Liver (tissue), 9 donors: ENCODE measurements around the gene FAM174A. TPM values are rescaled to one million over a fixed set of nuclear protein-coding genes. Genes with fewer than 3 reads are reported as not detected.

Source experiments
- DNase-seq: peaks from one replicate; pipeline ENCODE4 v3.0.0-alpha.2; 2017; ENCODE audit warnings: low spot score
- H3K27ac ChIP-seq, 2 donors: one replicate each; pipeline ENCODE4 v1.7.0; 2013; ENCODE audit warnings: inconsistent platforms in 2 of 2, low read length in 2 of 2, control low read depth in 1 of 2, low read depth in 1 of 2, mild to moderate bottlenecking in 1 of 2
- H3K27me3 ChIP-seq, 4 donors: one replicate each; pipeline versions ENCODE4 v1.6.1 to v1.7.0; 2013; ENCODE audit warnings: low read length in 3 of 4, inconsistent platforms in 1 of 4, mild to moderate bottlenecking in 1 of 4, moderate library complexity in 1 of 4; ENCODE audit not compliant: control insufficient read depth in 4 of 4, insufficient read depth in 4 of 4
- H3K36me3 ChIP-seq, 4 donors: one replicate each; pipeline versions ENCODE4 v1.6.1 to v1.7.0; 2013; ENCODE audit warnings: low read length in 3 of 4, mild to moderate bottlenecking in 3 of 4, low read depth in 1 of 4, moderate library complexity in 1 of 4; ENCODE audit not compliant: control insufficient read depth in 4 of 4, insufficient read depth in 3 of 4
- H3K4me1 ChIP-seq, 4 donors: one replicate each; pipeline versions ENCODE4 v1.6.1 to v1.7.0; 2013; ENCODE audit warnings: low read length in 3 of 4, mild to moderate bottlenecking in 3 of 4, moderate library complexity in 1 of 4; ENCODE audit not compliant: control insufficient read depth in 4 of 4, insufficient read depth in 4 of 4
- H3K4me3 ChIP-seq, 3 donors: one replicate each; pipeline versions ENCODE4 v1.6.1 to v1.7.0; 2013; ENCODE audit warnings: low read length in 3 of 3, control low read depth in 1 of 3, low read depth in 1 of 3, mild to moderate bottlenecking in 1 of 3
- H3K9ac ChIP-seq, 2 donors: one replicate each; pipeline ENCODE4 v1.7.0; 2013; ENCODE audit warnings: low read length in 2 of 2, mild to moderate bottlenecking in 2 of 2, moderate library complexity in 2 of 2, control low read depth in 1 of 2, low read depth in 1 of 2
- H3K9me3 ChIP-seq, 4 donors: one replicate each; pipeline versions ENCODE4 v1.6.1 to v1.7.0; 2013; ENCODE audit warnings: low read length in 3 of 4; ENCODE audit not compliant: control insufficient read depth in 4 of 4
- FOXA1 ChIP-seq: IDR thresholded peaks from 2 replicates; pipeline ENCODE4 v1.6.1; 2016; ENCODE audit warnings: antibody characterized with exemption
- HNF4G ChIP-seq: IDR thresholded peaks from 2 replicates; pipeline ENCODE4 v1.6.1; 2016; ENCODE audit warnings: antibody characterized with exemption
- NR2F2 ChIP-seq: IDR thresholded peaks from 2 replicates; pipeline ENCODE4 v1.6.1; 2016; ENCODE audit warnings: antibody characterized with exemption
- RAD21 ChIP-seq, 2 donors: IDR thresholded peaks; 2 replicates each; pipeline ENCODE4 v1.6.1; 2016; ENCODE audit warnings: antibody characterized with exemption in 2 of 2, mild to moderate bottlenecking in 2 of 2
- SP1 ChIP-seq: IDR thresholded peaks from 2 replicates; pipeline ENCODE4 v1.6.1; 2018; ENCODE audit warnings: antibody characterized with exemption, mild to moderate bottlenecking
- WGBS: extraction: QIAGEN DNeasy Blood & Tissue Kit; methylation state at CpG from one replicate; pipeline ENCODE4 v1.1.7; 2013; 5-methylcytosine and 5-hydroxymethylcytosine counted together
- polyA plus RNA-seq, 2 donors: library from polyadenylated mRNA; stranded (reverse) in 1 of 2; unstranded in 1 of 2; fragments of 200-250 nt in 1 of 2; fragments of >200 nt in 1 of 2; fragmentation: Nextera tagmentation in 1 of 2; extraction: Ambion mirVana in 1 of 2; gene quantifications; one replicate each; pipeline versions ENCODE4 v1.2.1 to v1.2.3, GENCODE V29; 2013 to 2015
- total RNA-seq, 2 donors: library from RNA; depleted of rRNA; stranded (reverse); fragments of >200 nt; gene quantifications; one replicate each; pipeline ENCODE4 v1.2.3, GENCODE V29; 2014
- TF ChIP-seq, protein P1 (sequence below): IDR thresholded peaks from 2 replicates; pipeline ENCODE4 v1.6.1; 2016; ENCODE audit warnings: antibody characterized with exemption
- TF ChIP-seq, protein P2 (sequence below): fragments of 150-350 bp; IDR thresholded peaks from 2 replicates; pipeline ENCODE4 v1.5.1; 2017; ENCODE audit warnings: improper control_type of control experiment, low read depth, low read length; ENCODE audit not compliant: missing input control
- donor health status: healthy.
- donor health status: healthy.
- donor health status: healthy.
- donor health status: healthy.
- donor health status: healthy.

FAM174A gene
- total and polyA plus RNA-seq, 4 donors, result 8.4 to 20.4 (median 15.9) TPM

DNA sequence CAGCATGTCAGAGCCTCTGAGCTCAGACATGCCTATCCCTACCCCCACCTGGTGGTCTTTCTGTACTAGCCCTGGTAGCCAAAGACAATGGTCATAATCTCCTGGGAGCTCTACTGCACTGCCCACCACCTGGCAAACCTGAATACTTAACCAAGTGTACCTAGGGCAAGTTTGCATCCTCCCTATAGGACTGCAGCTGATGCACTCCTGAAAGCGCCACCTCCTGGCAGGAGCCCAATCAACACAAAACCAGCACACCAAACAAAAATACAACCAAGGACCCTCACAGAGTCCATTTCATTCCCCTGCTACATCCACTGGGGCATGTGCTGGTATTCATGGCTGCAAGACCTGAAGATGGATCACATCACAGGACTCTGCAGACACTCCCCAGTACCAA is 14.8 kb upstream of the FAM174A start:
- peaks cover 0 to 5% (median 3%) of the 10 kb centered on the region in 4 donors for H3K9me3 ChIP-seq
- WGBS, result 69% methylated on average over 1 of the region's 1 CpG

DNA sequence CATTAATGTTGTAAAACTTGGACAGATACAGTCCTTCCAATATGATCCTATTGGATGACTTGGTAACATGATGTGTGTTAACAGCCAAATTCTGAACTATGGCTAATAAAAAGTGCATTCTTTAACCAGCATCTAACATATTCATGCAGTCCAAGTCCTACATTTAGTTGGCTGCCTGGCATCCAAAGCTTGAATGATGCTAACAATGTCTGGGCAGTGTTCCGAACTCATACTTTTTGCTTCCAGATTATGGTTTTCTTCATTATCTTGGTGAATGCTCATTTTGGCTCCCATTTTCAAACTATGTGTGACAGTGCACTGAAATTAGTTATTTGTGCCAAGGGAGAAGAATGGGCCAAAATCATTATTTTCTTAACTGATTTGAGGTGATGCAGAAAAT is 2.8 kb downstream of the FAM174A start:
- no peaks in the 10 kb centered on the region for H3K36me3 ChIP-seq
- WGBS, result 92% methylated on average over 1 of the region's 1 CpG
- no peak overlapping the region for H3K9ac ChIP-seq
- H3K27me3 ChIP-seq, result no peaks in the 10 kb centered on the region
- H3K4me3 ChIP-seq, result no peak overlapping the region
- H3K27ac ChIP-seq, result no peak overlapping the region
- TF ChIP-seq FOXA1, result no peak
- TF ChIP-seq, protein P1, sequence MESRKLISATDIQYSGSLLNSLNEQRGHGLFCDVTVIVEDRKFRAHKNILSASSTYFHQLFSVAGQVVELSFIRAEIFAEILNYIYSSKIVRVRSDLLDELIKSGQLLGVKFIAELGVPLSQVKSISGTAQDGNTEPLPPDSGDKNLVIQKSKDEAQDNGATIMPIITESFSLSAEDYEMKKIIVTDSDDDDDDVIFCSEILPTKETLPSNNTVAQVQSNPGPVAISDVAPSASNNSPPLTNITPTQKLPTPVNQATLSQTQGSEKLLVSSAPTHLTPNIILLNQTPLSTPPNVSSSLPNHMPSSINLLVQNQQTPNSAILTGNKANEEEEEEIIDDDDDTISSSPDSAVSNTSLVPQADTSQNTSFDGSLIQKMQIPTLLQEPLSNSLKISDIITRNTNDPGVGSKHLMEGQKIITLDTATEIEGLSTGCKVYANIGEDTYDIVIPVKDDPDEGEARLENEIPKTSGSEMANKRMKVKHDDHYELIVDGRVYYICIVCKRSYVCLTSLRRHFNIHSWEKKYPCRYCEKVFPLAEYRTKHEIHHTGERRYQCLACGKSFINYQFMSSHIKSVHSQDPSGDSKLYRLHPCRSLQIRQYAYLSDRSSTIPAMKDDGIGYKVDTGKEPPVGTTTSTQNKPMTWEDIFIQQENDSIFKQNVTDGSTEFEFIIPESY, result no peak
- TF ChIP-seq SP1, result no peak
- no peak for TF ChIP-seq HNF4G
- H3K4me1 ChIP-seq, result peaks cover 0 to 14% (median 10%) of the 10 kb centered on the region in 4 donors
- DNase-seq, result no peak
- no peaks in the 10 kb centered on the region for H3K9me3 ChIP-seq

More for the DNA sequence above, 14.8 kb upstream of the FAM174A start:
- Histone ChIP-seq H3K27me3 (no peaks in the 10 kb centered on the region), H3K4me3 (no peak overlapping the region), H3K36me3 (no peaks in the 10 kb centered on the region), H3K4me1 (no peaks in the 10 kb centered on the region), H3K9ac (no peak overlapping the region), H3K27ac (no peak overlapping the region)
- no peak for TF ChIP-seq FOXA1
- DNase-seq, result no peak

DNA sequence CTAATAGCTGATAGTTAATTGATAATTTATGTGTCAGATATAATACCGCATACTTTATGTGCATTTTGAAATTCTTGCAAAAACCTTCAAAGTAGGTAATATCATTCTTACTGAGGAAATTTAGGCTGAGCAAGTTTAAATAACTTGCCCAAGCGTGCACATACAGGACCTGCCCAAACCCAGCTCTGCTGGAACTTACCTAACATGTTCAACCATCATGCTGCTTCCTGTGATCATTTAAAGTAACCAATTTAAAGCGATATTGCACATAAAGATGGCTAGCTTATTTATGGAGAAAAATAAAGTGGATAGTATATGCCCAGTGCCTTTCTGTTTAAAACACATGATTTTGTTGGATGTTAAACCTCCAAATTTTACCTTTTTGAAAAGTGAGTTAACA is 4.3 kb downstream of the FAM174A start:
- Histone ChIP-seq H3K4me3 (no peak overlapping the region), H3K4me1 (peaks cover 0 to 14% (median 10%) of the 10 kb centered on the region in 4 donors), H3K27ac (no peak overlapping the region), H3K9ac (no peak overlapping the region), H3K9me3 (no peaks in the 10 kb centered on the region), H3K36me3 (no peaks in the 10 kb centered on the region), H3K27me3 (no peaks in the 10 kb centered on the region)
- no peak for TF ChIP-seq SP1
- no peak for TF ChIP-seq HNF4G
- 96% methylated on average over 3 of the region's 3 CpGs for WGBS
- no peak for DNase-seq

DNA sequence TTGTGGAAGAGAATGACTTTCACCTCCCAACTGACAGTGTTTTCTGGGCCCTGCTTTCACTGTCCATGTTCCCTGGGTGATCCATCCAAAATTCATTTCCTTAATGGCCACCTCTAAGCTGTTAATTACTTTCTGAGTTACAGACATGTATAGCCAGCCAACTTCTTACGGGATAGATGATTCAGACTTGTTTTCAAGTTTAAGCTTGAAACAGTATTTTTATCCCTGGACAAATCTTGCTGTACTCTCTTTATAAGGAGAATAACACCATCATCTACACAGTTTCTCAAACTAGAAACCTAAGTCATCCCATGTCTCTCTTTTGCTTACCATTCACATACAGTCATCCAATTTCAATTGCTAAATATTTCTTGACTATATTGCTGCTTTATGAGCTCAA is 6.9 kb downstream of the FAM174A start:
- no peak overlapping the region for H3K27ac ChIP-seq

More for the DNA sequence above, 6.9 kb downstream of the FAM174A start:
- H3K9ac ChIP-seq, result no peak overlapping the region
- no peaks in the 10 kb centered on the region for H3K36me3 ChIP-seq
- H3K27me3 ChIP-seq, result no peaks in the 10 kb centered on the region
- no peak overlapping the region for H3K4me3 ChIP-seq
- no peaks in the 10 kb centered on the region for H3K9me3 ChIP-seq
- peaks cover 0 to 5% (median 0%) of the 10 kb centered on the region in 4 donors for H3K4me1 ChIP-seq
- no peak for TF ChIP-seq RAD21 (IDR thresholded peaks at IDR 0.05)
- no peak for TF ChIP-seq NR2F2
- TF ChIP-seq SP1, result no peak
- TF ChIP-seq, protein P2, sequence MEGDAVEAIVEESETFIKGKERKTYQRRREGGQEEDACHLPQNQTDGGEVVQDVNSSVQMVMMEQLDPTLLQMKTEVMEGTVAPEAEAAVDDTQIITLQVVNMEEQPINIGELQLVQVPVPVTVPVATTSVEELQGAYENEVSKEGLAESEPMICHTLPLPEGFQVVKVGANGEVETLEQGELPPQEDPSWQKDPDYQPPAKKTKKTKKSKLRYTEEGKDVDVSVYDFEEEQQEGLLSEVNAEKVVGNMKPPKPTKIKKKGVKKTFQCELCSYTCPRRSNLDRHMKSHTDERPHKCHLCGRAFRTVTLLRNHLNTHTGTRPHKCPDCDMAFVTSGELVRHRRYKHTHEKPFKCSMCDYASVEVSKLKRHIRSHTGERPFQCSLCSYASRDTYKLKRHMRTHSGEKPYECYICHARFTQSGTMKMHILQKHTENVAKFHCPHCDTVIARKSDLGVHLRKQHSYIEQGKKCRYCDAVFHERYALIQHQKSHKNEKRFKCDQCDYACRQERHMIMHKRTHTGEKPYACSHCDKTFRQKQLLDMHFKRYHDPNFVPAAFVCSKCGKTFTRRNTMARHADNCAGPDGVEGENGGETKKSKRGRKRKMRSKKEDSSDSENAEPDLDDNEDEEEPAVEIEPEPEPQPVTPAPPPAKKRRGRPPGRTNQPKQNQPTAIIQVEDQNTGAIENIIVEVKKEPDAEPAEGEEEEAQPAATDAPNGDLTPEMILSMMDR, result no peak
- TF ChIP-seq, protein P1, result no peak
- DNase-seq, result no peak
- WGBS, result 97% methylated on average over 1 of the region's 1 CpG
